Heart right ventricle (tissue), 16 donors: ENCODE measurements around the gene PRDX5. TPM values are rescaled to one million over a fixed set of nuclear protein-coding genes. Genes with fewer than 3 reads are reported as not detected.

Experiments used
- ATAC-seq, 8 donors: fragments of 200-7000 bp; cut with Tn5 transposase; one replicate each; pipeline ENCODE4 v1.9.1; 2020; ENCODE audit warnings: mild to moderate bottlenecking in 8 of 8, moderate library complexity in 8 of 8, moderate number of reproducible peaks in 1 of 8
- DNase-seq, 2 donors: peaks; one replicate each; pipeline ENCODE4 v3.0.0-alpha.2; 2020
- H3K27ac ChIP-seq, 10 donors: fragments of 200-600 bp; sonication (generic) in 2 of 10; one replicate each; pipeline versions ENCODE4 v1.5.0 to v1.8.0; 2020 to 2022; ENCODE audit warnings: mild to moderate bottlenecking in 3 of 10
- H3K27me3 ChIP-seq, 7 donors: fragments of 200-600 bp; one replicate each; pipeline ENCODE4 v1.8.0; 2021 to 2022; ENCODE audit warnings: mild to moderate bottlenecking in 2 of 7
- H3K36me3 ChIP-seq, 9 donors: fragments of 200-600 bp; sonication (generic) in 1 of 9; one replicate each; pipeline versions ENCODE4 v1.5.0 to v1.8.0; 2020 to 2022; ENCODE audit warnings: mild to moderate bottlenecking in 2 of 9
- H3K4me1 ChIP-seq, 9 donors: fragments of 200-600 bp; sonication (generic) in 1 of 9; one replicate each; pipeline versions ENCODE4 v1.5.0 to v1.8.0; 2020 to 2022; ENCODE audit warnings: mild to moderate bottlenecking in 4 of 9
- H3K4me3 ChIP-seq, 10 donors: fragments of 200-600 bp; sonication (generic) in 2 of 10; one replicate each; pipeline versions ENCODE4 v1.5.0 to v1.8.0; 2020 to 2022; ENCODE audit warnings: mild to moderate bottlenecking in 7 of 10, moderate library complexity in 2 of 10
- H3K9me3 ChIP-seq, 11 donors: fragments of 200-600 bp in 10 of 11; sonication (generic) in 2 of 11; one replicate each; pipeline versions ENCODE4 v1.5.0 to v1.8.0; 2013 to 2022; ENCODE audit warnings: mild to moderate bottlenecking in 2 of 11, control low read depth in 1 of 11, moderate library complexity in 1 of 11
- CTCF ChIP-seq, 9 donors: fragments of 200-600 bp; sonication (generic) in 2 of 9; IDR thresholded peaks; one replicate each; pipeline versions ENCODE4 v1.5.0 to v1.8.0; 2021 to 2022; ENCODE audit warnings: antibody characterized with exemption in 9 of 9, mild to moderate bottlenecking in 5 of 9, moderate library complexity in 1 of 9
- WGBS, 2 donors: extraction: QIAGEN DNeasy Blood & Tissue Kit; methylation state at CpG; one replicate each; pipeline ENCODE4 v1.1.7; 2013; ENCODE audit warnings: inconsistent platforms in 1 of 2; 5-methylcytosine and 5-hydroxymethylcytosine counted together
- intact Hi-C, 10 donors: fragments of 100-400 bp; cut with DNase I; formaldehyde crosslinking; loops; one replicate each; pipeline versions ENCODE4 v1.11.1 to v1.14.2; 2022
- polyA plus RNA-seq, 2 donors: library from polyadenylated mRNA; stranded (reverse); fragments of 200-250 nt; gene quantifications; one replicate each; pipeline ENCODE4 v1.2.3, GENCODE V29; 2013
- total RNA-seq, 10 donors: library from RNA; stranded (reverse); fragmentation: NEBNext Ultra II Directional in 3 of 10; extraction: Animal tissue kit (Norgen Biotek cat#: 25700) in 3 of 10; gene quantifications; one replicate each; pipeline versions ENCODE4 v1.2.1 to v1.2.4, GENCODE V29; 2021 to 2023
- donor health status: Arrhythmogenic right ventricular cardiomyopathy.
- donor health status: ischemic (EF 13 %, LVEDD 7.1; RV severe dilation, severe dysfunction).
- donor health status: healthy with polysubstance abuse.
- donor health status: DM: no; HTN: yes; CAD: no.
- donor health status: DM: no; HTN: no; CAD: no.
- donor health status: ischemic (EF 25% LVEDD 6.9; RV normal size, moderate dysfunction).
- donor health status: ischemic (EF 25% LVEDD 5.7; RV mildly dilated, moderate dysfunction).
- donor health status: healthy.
- donor health status: DM: yes; HTN: yes; CAD: no.
- donor health status: Ischemic cardiomyopathy.
- donor health status: ischemic (EF 35%, LVEDD 5.7; RV mildly dilated, moderate dysfunction).
- donor health status: nonischemic (EF 11% LVEDD 7.7; RV severe dilation, severe dysfunction).
- donor health status: DM: yes; HTN: yes; CAD: no.
- donor health status: PGD.
- donor health status: ischemic (EF 29% LVEDD 5.4; RV normal size, mild dysfunction).
- donor health status: nonischemic (EF 23%, LVEDD 6.1; RV moderate dilation, normal function).

Gene PRDX5
- total and polyA plus RNA-seq, 12 donors = 264 to 750 (median 292) TPM

GRCh38 chr11:64330888-64331287 is 13.0 kb downstream of the PRDX5 start:
- intact Hi-C loops = no loop called here
- H3K4me1 ChIP-seq = peaks cover 2 to 27% (median 20%) of the 10 kb centered on the region in 9 donors
- DNase-seq (no peak), ATAC-seq (no peak)
- H3K27me3 ChIP-seq = no peaks in the 10 kb centered on the region
- no peaks in the 10 kb centered on the region for H3K9me3 ChIP-seq
- no peak overlapping the region for H3K4me3 ChIP-seq
- no peaks in the 10 kb centered on the region for H3K36me3 ChIP-seq
- no peak overlapping the region for H3K27ac ChIP-seq
- no peak for TF ChIP-seq CTCF (IDR thresholded peaks at IDR 0.05)
- 82 to 86% methylated on average over 11 of the region's 11 CpGs for WGBS, 2 donors

- peaks cover 2 to 27% (median 20%) of the 10 kb centered on the region in 9 donors for H3K4me1 ChIP-seq
- peak; percentile 64 to 83 (median 73) for ATAC-seq
- no peaks in the 10 kb centered on the region for H3K27me3 ChIP-seq
- H3K4me3 ChIP-seq = no peak overlapping the region
- DNase-seq = peak; percentile 68 to 73
- H3K36me3 ChIP-seq = no peaks in the 10 kb centered on the region
- intact Hi-C loops = no loop called here
- H3K27ac ChIP-seq = peak overlapping the region in 3 of 10 donors; percentile 5 to 51 (median 21)
- peak in 7 of 9 donors; percentile 38 to 70 (median 49) for TF ChIP-seq CTCF (IDR thresholded peaks at IDR 0.05)
- H3K9me3 ChIP-seq = no peaks in the 10 kb centered on the region
- WGBS, 2 donors = 41 to 44% methylated on average over 20 of the region's 20 CpGs
These were observed 13.8 kb downstream of the PRDX5 start for GRCh38 chr11:64331569-64332371.

GRCh38 chr11:64333556-64333955 is 15.6 kb downstream of the PRDX5 start:
- TF ChIP-seq CTCF (IDR thresholded peaks at IDR 0.05) = no peak
- DNase-seq (no peak), ATAC-seq (no peak)
- peaks cover 2 to 27% (median 20%) of the 10 kb centered on the region in 9 donors for H3K4me1 ChIP-seq
- no peaks in the 10 kb centered on the region for H3K27me3 ChIP-seq
- no peak overlapping the region for H3K4me3 ChIP-seq
- no peak overlapping the region for H3K27ac ChIP-seq
- no peaks in the 10 kb centered on the region for H3K36me3 ChIP-seq
- no peaks in the 10 kb centered on the region for H3K9me3 ChIP-seq
- WGBS, 2 donors = 90 to 91% methylated on average over 8 of the region's 8 CpGs
- intact Hi-C loops = no loop called here

GRCh38 chr11:64334764-64335735 is 17.1 kb downstream of the PRDX5 start:
- intact Hi-C loops = no loop called here

More at GRCh38 chr11:64334764-64335735, 17.1 kb downstream of the PRDX5 start:
- no peak overlapping the region for H3K27ac ChIP-seq
- H3K27me3 ChIP-seq = no peaks in the 10 kb centered on the region
- no peak for DNase-seq
- peak in 6 of 8 donors; percentile 25 to 90 (median 66) for ATAC-seq
- no peak for TF ChIP-seq CTCF (IDR thresholded peaks at IDR 0.05)
- no peaks in the 10 kb centered on the region for H3K9me3 ChIP-seq
- H3K4me3 ChIP-seq = no peak overlapping the region
- H3K4me1 ChIP-seq = peaks cover 0 to 34% (median 7%) of the 10 kb centered on the region in 9 donors
- 55 to 67% methylated on average over 13 of the region's 13 CpGs for WGBS, 2 donors
- no peaks in the 10 kb centered on the region for H3K36me3 ChIP-seq
